WERI-Rb-1 (cell line): ENCODE data around the gene LRRK2.

Source experiments
- DNase-seq: peaks from one replicate; pipeline ENCODE4 v3.0.0-alpha.2; 2020
- H3K27ac ChIP-seq: fragments of 250-450 bp; sonication (Bioruptor Pico); 2 replicates; pipeline ENCODE4 v1.5.1; 2020; ENCODE audit warnings: mild to moderate bottlenecking, moderate library complexity
- H3K27me3 ChIP-seq: fragments of 250-450 bp; sonication (Bioruptor Pico); 2 replicates; pipeline ENCODE4 v1.5.1; 2021; ENCODE audit warnings: mild to moderate bottlenecking, low read depth, moderate library complexity; ENCODE audit not compliant: insufficient read depth, severe bottlenecking
- H3K36me3 ChIP-seq: fragments of 250-450 bp; sonication (Bioruptor Pico); 2 replicates; pipeline ENCODE4 v1.5.1; 2020; ENCODE audit warnings: mild to moderate bottlenecking, moderate library complexity
- H3K4me3 ChIP-seq: 2 replicates; pipeline ENCODE4 v1.5.1; 2011; ENCODE audit warnings: low read depth, mild to moderate bottlenecking, control low read depth, low read length
- H3K9me3 ChIP-seq: fragments of 250-450 bp; sonication (Bioruptor Pico); 2 replicates; pipeline ENCODE4 v1.5.1; 2021; ENCODE audit warnings: mild to moderate bottlenecking, moderate library complexity; ENCODE audit not compliant: severe bottlenecking
- CTCF ChIP-seq: IDR thresholded peaks from 2 replicates; pipeline ENCODE4 v1.5.1; 2011; ENCODE audit warnings: low read depth, mild to moderate bottlenecking, control low read depth, inconsistent platforms, low read length

Gene LRRK2

GRCh38 chr12:40405419-40405818 lies 180.6 kb downstream of the LRRK2 start:
- no peak for DNase-seq
- Histone ChIP-seq H3K27ac (no peak overlapping the region), H3K36me3 (no peaks in the 10 kb centered on the region), H3K4me3 (no peak overlapping the region), H3K27me3 (no peaks in the 10 kb centered on the region), H3K9me3 (no peaks in the 10 kb centered on the region)
- no peak for TF ChIP-seq CTCF
